Measurements from ENCODE around the gene FRMD4B. TPM values are rescaled to one million over a fixed set of nuclear protein-coding genes. Genes with fewer than 3 reads are reported as not detected.

The FRMD4B gene
- total RNA-seq, 1 experiment from 2014 or later, result 0.90 TPM

DNA sequence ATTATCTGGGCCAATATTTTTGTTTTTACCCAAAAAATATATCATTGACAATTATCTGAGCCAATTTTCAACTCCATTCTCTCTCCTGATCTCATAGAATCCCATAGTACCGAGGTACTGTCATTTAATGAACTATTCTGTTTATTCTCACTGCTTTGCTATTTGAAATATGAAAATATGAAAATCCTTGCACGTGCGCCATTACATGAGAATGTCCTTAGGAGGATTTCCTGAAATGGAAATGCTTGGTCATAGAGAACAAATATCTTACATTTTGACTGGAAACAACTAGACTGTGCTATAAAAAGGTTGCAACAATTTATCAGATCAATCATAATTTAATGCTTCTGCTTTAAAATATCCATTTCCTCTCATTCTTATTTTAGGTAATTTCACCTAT, 18.3 kb downstream of the FRMD4B start:
- DNase-seq (ENCODE audit: low read depth, low spot score), result no peak
- Histone ChIP-seq H3K27me3 (ENCODE audit: control insufficient read depth, insufficient read depth, low read length) (no peaks in the 10 kb centered on the region), H3K9me3 (ENCODE audit: control insufficient read depth, insufficient read depth, low read depth, low read length) (no peaks in the 10 kb centered on the region), H3K4me3 (ENCODE audit: low read depth in 2 of 2, low read length in 2 of 2) (no peak overlapping the region), H3K4me1 (ENCODE audit: control insufficient read depth, insufficient read depth, low read length) (no peaks in the 10 kb centered on the region), H3K27ac (ENCODE audit: low read length) (no peak overlapping the region), H3K36me3 (ENCODE audit: control insufficient read depth, insufficient read depth, low read length) (no peaks in the 10 kb centered on the region)
- no peak for ATAC-seq
- ChIA-PET CTCF (no interaction called here), POLR2A (no interaction called here)
- intact Hi-C loops (cut with micrococcal nuclease; ENCODE audit: unreplicated experiment) (no loop called here), in situ Hi-C loops (cut with HindIII; ENCODE audit: low pct_unique_long_range_greater_than_20kb, low sequenced_read_pairs) (no loop called here)
- no TSS peak for BruUV-seq (replicated peaks)
- no peak for TF ChIP-seq REST (IDR thresholded peaks at IDR 0.05; ENCODE audit: insufficient read depth in 1 of 2, low read depth in 2 of 2, low read length in 1 of 2)
- TF ChIP-seq POLR2AphosphoS5 (IDR thresholded peaks at IDR 0.05; ENCODE audit: low read depth, low read length), result no peak
- TF ChIP-seq TCF7L2 (IDR thresholded peaks at IDR 0.05; ENCODE audit: low read depth, low read length), result no peak
- no peak for TF ChIP-seq SIN3A (IDR thresholded peaks at IDR 0.05; ENCODE audit: borderline replicate concordance, insufficient read depth, low read depth, low read length)
- TF ChIP-seq CTCF (IDR thresholded peaks at IDR 0.05), result no peak

- Histone ChIP-seq H3K4me3 (ENCODE audit: low read depth in 2 of 2, low read length in 2 of 2) (no peak overlapping the region), H3K9me3 (ENCODE audit: control insufficient read depth, insufficient read depth, low read depth, low read length) (no peaks in the 10 kb centered on the region), H3K27ac (ENCODE audit: low read length) (no peak overlapping the region), H3K36me3 (ENCODE audit: control insufficient read depth, insufficient read depth, low read length) (no peaks in the 10 kb centered on the region), H3K4me1 (ENCODE audit: control insufficient read depth, insufficient read depth, low read length) (no peaks in the 10 kb centered on the region), H3K27me3 (ENCODE audit: control insufficient read depth, insufficient read depth, low read length) (peaks cover 2% of the 10 kb centered on the region; the same call in 1 of the 2 replicates)
- intact Hi-C loops (cut with micrococcal nuclease; ENCODE audit: unreplicated experiment), result no loop called here
- no TSS peak for BruUV-seq (replicated peaks)
- ChIA-PET POLR2A (no interaction called here), CTCF (no interaction called here)
- TF ChIP-seq SIN3A (IDR thresholded peaks at IDR 0.05; ENCODE audit: borderline replicate concordance, insufficient read depth, low read depth, low read length) (no peak), REST (IDR thresholded peaks at IDR 0.05; ENCODE audit: insufficient read depth in 1 of 2, low read depth in 2 of 2, low read length in 1 of 2) (no peak), CTCF (IDR thresholded peaks at IDR 0.05) (no peak), POLR2AphosphoS5 (IDR thresholded peaks at IDR 0.05; ENCODE audit: low read depth, low read length) (no peak), TCF7L2 (IDR thresholded peaks at IDR 0.05; ENCODE audit: low read depth, low read length) (no peak)
- no peak for DNase-seq (ENCODE audit: low read depth, low spot score)
- no peak for ATAC-seq
- in situ Hi-C loops (cut with HindIII; ENCODE audit: low pct_unique_long_range_greater_than_20kb, low sequenced_read_pairs), result no loop called here
Observed at GRCh38 chr3:69364354-69364753, 21.5 kb downstream of the FRMD4B start.
